Breast epithelium (tissue), 3 donors: Measurements from ENCODE around the gene ANKRD45.

Source experiments
- POLR2A ChIP-seq: fragments of 450-650 bp; IDR thresholded peaks from one replicate; pipeline ENCODE4 v1.6.1; 2016; ENCODE audit warnings: antibody characterized with exemption, mild to moderate bottlenecking, moderate library complexity
- POLR2AphosphoS5 ChIP-seq, 3 donors: sonication (generic); formaldehyde crosslinking; IDR thresholded peaks; one replicate each; pipeline ENCODE4 v1.6.1; 2017; ENCODE audit warnings: antibody characterized with exemption in 3 of 3
- TF ChIP-seq, protein P1 (sequence below), 3 donors: fragments of 450-650 bp; IDR thresholded peaks; one replicate each; pipeline ENCODE4 v1.5.1; 2016 to 2017; ENCODE audit warnings: antibody characterized with exemption in 3 of 3, mild to moderate bottlenecking in 3 of 3, moderate library complexity in 3 of 3

DNA sequence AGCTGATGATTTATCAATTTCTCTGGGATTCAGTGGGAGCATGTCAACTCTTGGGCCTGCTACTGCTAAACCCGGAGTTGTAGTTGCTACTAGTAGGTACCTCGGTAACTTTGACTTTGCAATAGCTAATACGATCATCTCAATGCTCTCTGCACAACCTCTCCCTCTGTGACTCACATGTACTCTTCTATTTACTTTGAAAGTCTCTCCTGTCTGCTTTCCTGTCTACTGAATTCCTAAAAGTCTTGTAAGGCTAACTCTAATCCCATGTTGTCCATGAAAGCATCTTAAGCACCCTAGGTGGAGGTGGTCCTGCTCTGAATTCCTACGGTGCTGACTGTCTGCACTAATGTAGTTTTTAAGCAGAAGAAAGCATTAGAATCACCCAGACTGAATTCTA, 96.1 kb downstream of the ANKRD45 start:
- TF ChIP-seq, protein P1, sequence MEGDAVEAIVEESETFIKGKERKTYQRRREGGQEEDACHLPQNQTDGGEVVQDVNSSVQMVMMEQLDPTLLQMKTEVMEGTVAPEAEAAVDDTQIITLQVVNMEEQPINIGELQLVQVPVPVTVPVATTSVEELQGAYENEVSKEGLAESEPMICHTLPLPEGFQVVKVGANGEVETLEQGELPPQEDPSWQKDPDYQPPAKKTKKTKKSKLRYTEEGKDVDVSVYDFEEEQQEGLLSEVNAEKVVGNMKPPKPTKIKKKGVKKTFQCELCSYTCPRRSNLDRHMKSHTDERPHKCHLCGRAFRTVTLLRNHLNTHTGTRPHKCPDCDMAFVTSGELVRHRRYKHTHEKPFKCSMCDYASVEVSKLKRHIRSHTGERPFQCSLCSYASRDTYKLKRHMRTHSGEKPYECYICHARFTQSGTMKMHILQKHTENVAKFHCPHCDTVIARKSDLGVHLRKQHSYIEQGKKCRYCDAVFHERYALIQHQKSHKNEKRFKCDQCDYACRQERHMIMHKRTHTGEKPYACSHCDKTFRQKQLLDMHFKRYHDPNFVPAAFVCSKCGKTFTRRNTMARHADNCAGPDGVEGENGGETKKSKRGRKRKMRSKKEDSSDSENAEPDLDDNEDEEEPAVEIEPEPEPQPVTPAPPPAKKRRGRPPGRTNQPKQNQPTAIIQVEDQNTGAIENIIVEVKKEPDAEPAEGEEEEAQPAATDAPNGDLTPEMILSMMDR (IDR thresholded peaks at IDR 0.05): no peak
- no peak for TF ChIP-seq POLR2A
- TF ChIP-seq POLR2AphosphoS5 (IDR thresholded peaks at IDR 0.05): no peak
